Keratinocyte (primary cell): ENCODE data around the gene FREM2.

Experiments used
- EZH2 ChIP-seq: IDR thresholded peaks from one replicate; pipeline ENCODE4 v1.6.1; 2012; ENCODE audit warnings: inconsistent platforms, mild to moderate bottlenecking, low read length, moderate library complexity
- TF ChIP-seq, protein P1 (sequence below), 3 experiments: IDR thresholded peaks in 1 of 3; conservative IDR thresholded peaks in 1 of 3; optimal IDR thresholded peaks in 1 of 3; 2 replicates in 2 of 3; 3 replicates in 1 of 3; pipeline versions ENCODE3 to v1.5.1; 2011; ENCODE audit warnings: low read length in 3 of 3, mild to moderate bottlenecking in 3 of 3, moderate library complexity in 2 of 3, control low read depth in 1 of 3, inconsistent platforms in 1 of 3; ENCODE audit not compliant: insufficient read depth in 2 of 3; ENCODE audit errors: extremely low read depth in 1 of 3

DNA sequence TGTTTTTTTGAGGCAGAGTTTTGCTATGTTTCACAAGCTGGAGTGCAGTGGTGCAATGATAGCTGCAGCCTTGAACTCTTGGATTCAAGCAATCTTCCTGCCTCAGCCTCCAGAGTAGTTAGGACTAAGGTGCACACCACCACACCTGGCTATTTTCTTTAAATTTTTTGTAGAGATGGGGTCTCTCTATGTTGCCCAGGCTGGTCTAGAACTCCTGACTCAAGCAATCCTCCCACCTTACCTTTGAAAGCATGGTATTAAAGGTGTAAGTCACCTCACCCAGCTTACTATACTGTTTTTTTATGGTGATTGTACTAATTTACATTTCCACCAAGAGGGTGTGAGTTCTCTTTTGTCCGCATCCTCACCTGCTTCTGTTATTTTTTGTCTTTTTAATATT is 110.0 kb downstream of the FREM2 start:
- TF ChIP-seq, protein P1, sequence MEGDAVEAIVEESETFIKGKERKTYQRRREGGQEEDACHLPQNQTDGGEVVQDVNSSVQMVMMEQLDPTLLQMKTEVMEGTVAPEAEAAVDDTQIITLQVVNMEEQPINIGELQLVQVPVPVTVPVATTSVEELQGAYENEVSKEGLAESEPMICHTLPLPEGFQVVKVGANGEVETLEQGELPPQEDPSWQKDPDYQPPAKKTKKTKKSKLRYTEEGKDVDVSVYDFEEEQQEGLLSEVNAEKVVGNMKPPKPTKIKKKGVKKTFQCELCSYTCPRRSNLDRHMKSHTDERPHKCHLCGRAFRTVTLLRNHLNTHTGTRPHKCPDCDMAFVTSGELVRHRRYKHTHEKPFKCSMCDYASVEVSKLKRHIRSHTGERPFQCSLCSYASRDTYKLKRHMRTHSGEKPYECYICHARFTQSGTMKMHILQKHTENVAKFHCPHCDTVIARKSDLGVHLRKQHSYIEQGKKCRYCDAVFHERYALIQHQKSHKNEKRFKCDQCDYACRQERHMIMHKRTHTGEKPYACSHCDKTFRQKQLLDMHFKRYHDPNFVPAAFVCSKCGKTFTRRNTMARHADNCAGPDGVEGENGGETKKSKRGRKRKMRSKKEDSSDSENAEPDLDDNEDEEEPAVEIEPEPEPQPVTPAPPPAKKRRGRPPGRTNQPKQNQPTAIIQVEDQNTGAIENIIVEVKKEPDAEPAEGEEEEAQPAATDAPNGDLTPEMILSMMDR (optimal IDR thresholded peaks at IDR 0.05 in 1 of 3, IDR thresholded peaks at IDR 0.05 in 1 of 3, conservative IDR thresholded peaks at IDR 0.05 in 1 of 3; ENCODE audit: extremely low read depth in 1 of 3, insufficient read depth in 2 of 3, low read length in 3 of 3) = no peak
- TF ChIP-seq EZH2 = no peak
